Measurements from ENCODE around the gene TIMM29. TPM values are rescaled to one million over a fixed set of nuclear protein-coding genes. Genes with fewer than 3 reads are reported as not detected.

The TIMM29 gene
- total RNA-seq, 1 donor from 2014 or later, result 28.0 TPM

GRCh38 chr19:10965398-10965797 lies 36.8 kb downstream of the TIMM29 start:
- Mint-ChIP-seq H3K27me3 (ENCODE audit: low read depth) (peaks cover 4% of the 10 kb centered on the region), H3K4me3 (peak overlapping the region; percentile 96), H3K27ac (ENCODE audit: unreplicated experiment) (peak overlapping the region; percentile 17), H3K4me1 (peaks cover 55% of the 10 kb centered on the region), H3K9me3 (no peaks in the 10 kb centered on the region), H3K36me3 (ENCODE audit: low read depth) (peaks cover 2% of the 10 kb centered on the region)
- TF ChIP-seq CTCF (conservative IDR thresholded peaks at IDR 0.05), result no peak
- no peak for DNase-seq (ENCODE audit: low read depth, low spot score)

- no peak overlapping the region for H3K27ac Mint-ChIP-seq (ENCODE audit: unreplicated experiment)
- DNase-seq (ENCODE audit: low read depth, low spot score), result no peak
- no peak for TF ChIP-seq CTCF (conservative IDR thresholded peaks at IDR 0.05)
- H3K36me3 Mint-ChIP-seq (ENCODE audit: low read depth), result peaks cover 2% of the 10 kb centered on the region
- H3K4me3 Mint-ChIP-seq, result peak overlapping the region; percentile 54
- peaks cover under 1% of the 10 kb centered on the region for H3K27me3 Mint-ChIP-seq (ENCODE audit: low read depth)
- H3K9me3 Mint-ChIP-seq, result no peaks in the 10 kb centered on the region
- peaks cover 62% of the 10 kb centered on the region for H3K4me1 Mint-ChIP-seq
Observed at GRCh38 chr19:10966809-10967208, 38.2 kb downstream of the TIMM29 start.

- Mint-ChIP-seq H3K4me3 (peak overlapping the region; percentile 62), H3K4me1 (peaks cover 54% of the 10 kb centered on the region), H3K27me3 (ENCODE audit: low read depth) (no peaks in the 10 kb centered on the region), H3K36me3 (ENCODE audit: low read depth) (peaks cover 2% of the 10 kb centered on the region), H3K27ac (ENCODE audit: unreplicated experiment) (no peak overlapping the region), H3K9me3 (no peaks in the 10 kb centered on the region)
- no peak for DNase-seq (ENCODE audit: low read depth, low spot score)
- no peak for TF ChIP-seq CTCF (conservative IDR thresholded peaks at IDR 0.05)
Observed at GRCh38 chr19:10968527-10969135, 40.0 kb downstream of the TIMM29 start.

- Mint-ChIP-seq H3K9me3 (no peaks in the 10 kb centered on the region), H3K27ac (ENCODE audit: unreplicated experiment) (no peak overlapping the region), H3K27me3 (ENCODE audit: low read depth) (no peaks in the 10 kb centered on the region), H3K4me3 (no peak overlapping the region), H3K36me3 (ENCODE audit: low read depth) (no peaks in the 10 kb centered on the region), H3K4me1 (peaks cover 51% of the 10 kb centered on the region)
- no peak for DNase-seq (ENCODE audit: low read depth, low spot score)
- no peak for TF ChIP-seq CTCF (conservative IDR thresholded peaks at IDR 0.05)
Observed at GRCh38 chr19:10971107-10971726, 42.6 kb downstream of the TIMM29 start.

- no peak overlapping the region for H3K4me3 Mint-ChIP-seq
- no peak for TF ChIP-seq CTCF (conservative IDR thresholded peaks at IDR 0.05)
- no peak overlapping the region for H3K27ac Mint-ChIP-seq (ENCODE audit: unreplicated experiment)
- no peaks in the 10 kb centered on the region for H3K27me3 Mint-ChIP-seq (ENCODE audit: low read depth)
- peaks cover 37% of the 10 kb centered on the region for H3K4me1 Mint-ChIP-seq
- DNase-seq (ENCODE audit: low read depth, low spot score), result no peak
- no peaks in the 10 kb centered on the region for H3K9me3 Mint-ChIP-seq
- H3K36me3 Mint-ChIP-seq (ENCODE audit: low read depth), result peaks cover 2% of the 10 kb centered on the region
Observed at GRCh38 chr19:10975374-10976130, 46.9 kb downstream of the TIMM29 start.
